CD4-positive, alpha-beta T cell treated with Interleukin-6 at 100 ng/mL for 8 hours (primary cell): ENCODE data around the gene ACVR1.
"Not testable (repeated sequence)": the region's sequence is repeated elsewhere in the genome, so short reads cannot be mapped to it uniquely, and the experiment has no call there.

Source experiments
- DNase-seq: peaks from one replicate; pipeline ENCODE4 v3.0.0-alpha.2; 2020; ENCODE audit warnings: mixed read lengths, low spot score

ACVR1 gene

GRCh38 chr2:157751462-157752058, 124.6 kb downstream of the ACVR1 start:
- peak; percentile 14 for DNase-seq

GRCh38 chr2:157749684-157750083, 126.4 kb downstream of the ACVR1 start:
- no peak for DNase-seq

GRCh38 chr2:157748371-157749142, 127.6 kb downstream of the ACVR1 start:
- no peak for DNase-seq

GRCh38 chr2:157747695-157748370, 128.3 kb downstream of the ACVR1 start:
- no peak for DNase-seq

GRCh38 chr2:157747280-157747679, 128.8 kb downstream of the ACVR1 start:
- DNase-seq, result no peak

GRCh38 chr2:157746234-157746950, 129.7 kb downstream of the ACVR1 start:
- DNase-seq, result no peak

GRCh38 chr2:157744571-157745076, 131.5 kb downstream of the ACVR1 start:
- no peak for DNase-seq

GRCh38 chr2:157743051-157743450, 133.1 kb downstream of the ACVR1 start:
- DNase-seq, result no peak

- no peak for DNase-seq
Observed at GRCh38 chr2:157741819-157742484, 134.2 kb downstream of the ACVR1 start.

- DNase-seq, result no peak
Observed at GRCh38 chr2:157737656-157738055, 138.5 kb downstream of the ACVR1 start.

GRCh38 chr2:157735532-157735931, 140.6 kb downstream of the ACVR1 start:
- DNase-seq, result no peak

- DNase-seq, result no peak
Observed at GRCh38 chr2:157733263-157733662, 142.9 kb downstream of the ACVR1 start.

- no peak for DNase-seq
Observed at GRCh38 chr2:157732596-157732995, 143.5 kb downstream of the ACVR1 start.

GRCh38 chr2:157727693-157728092, 148.4 kb downstream of the ACVR1 start:
- no peak for DNase-seq

- DNase-seq, result no peak
Observed at GRCh38 chr2:157726946-157727345, 149.2 kb downstream of the ACVR1 start.

- no peak for DNase-seq
Observed at GRCh38 chr2:157725846-157726245, 150.3 kb downstream of the ACVR1 start.

- no peak for DNase-seq
Observed at GRCh38 chr2:157722580-157723234, 153.4 kb downstream of the ACVR1 start.

GRCh38 chr2:157720504-157720903, 155.6 kb downstream of the ACVR1 start:
- no peak for DNase-seq

- not testable (repeated sequence) for DNase-seq
Observed at GRCh38 chr2:157704653-157705052, 171.5 kb downstream of the ACVR1 start.

- DNase-seq, result not testable (repeated sequence)
Observed at GRCh38 chr2:157704148-157704547, 172.0 kb downstream of the ACVR1 start.

- no peak for DNase-seq
Observed at GRCh38 chr2:157699806-157700205, 176.3 kb downstream of the ACVR1 start.
